GM12872 (cell line): Measurements from ENCODE around the gene NUP93.

ENCODE experiments used
- TF ChIP-seq, protein P1 (sequence below): IDR thresholded peaks from 3 replicates; pipeline ENCODE4 v1.5.1; 2011; ENCODE audit warnings: low read depth, mild to moderate bottlenecking, low read length, moderate library complexity; ENCODE audit not compliant: insufficient read depth

Gene NUP93

GRCh38 chr16:56686758-56687157 lies 43.2 kb upstream of the NUP93 start:
- TF ChIP-seq, protein P1, sequence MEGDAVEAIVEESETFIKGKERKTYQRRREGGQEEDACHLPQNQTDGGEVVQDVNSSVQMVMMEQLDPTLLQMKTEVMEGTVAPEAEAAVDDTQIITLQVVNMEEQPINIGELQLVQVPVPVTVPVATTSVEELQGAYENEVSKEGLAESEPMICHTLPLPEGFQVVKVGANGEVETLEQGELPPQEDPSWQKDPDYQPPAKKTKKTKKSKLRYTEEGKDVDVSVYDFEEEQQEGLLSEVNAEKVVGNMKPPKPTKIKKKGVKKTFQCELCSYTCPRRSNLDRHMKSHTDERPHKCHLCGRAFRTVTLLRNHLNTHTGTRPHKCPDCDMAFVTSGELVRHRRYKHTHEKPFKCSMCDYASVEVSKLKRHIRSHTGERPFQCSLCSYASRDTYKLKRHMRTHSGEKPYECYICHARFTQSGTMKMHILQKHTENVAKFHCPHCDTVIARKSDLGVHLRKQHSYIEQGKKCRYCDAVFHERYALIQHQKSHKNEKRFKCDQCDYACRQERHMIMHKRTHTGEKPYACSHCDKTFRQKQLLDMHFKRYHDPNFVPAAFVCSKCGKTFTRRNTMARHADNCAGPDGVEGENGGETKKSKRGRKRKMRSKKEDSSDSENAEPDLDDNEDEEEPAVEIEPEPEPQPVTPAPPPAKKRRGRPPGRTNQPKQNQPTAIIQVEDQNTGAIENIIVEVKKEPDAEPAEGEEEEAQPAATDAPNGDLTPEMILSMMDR: no peak

DNA sequence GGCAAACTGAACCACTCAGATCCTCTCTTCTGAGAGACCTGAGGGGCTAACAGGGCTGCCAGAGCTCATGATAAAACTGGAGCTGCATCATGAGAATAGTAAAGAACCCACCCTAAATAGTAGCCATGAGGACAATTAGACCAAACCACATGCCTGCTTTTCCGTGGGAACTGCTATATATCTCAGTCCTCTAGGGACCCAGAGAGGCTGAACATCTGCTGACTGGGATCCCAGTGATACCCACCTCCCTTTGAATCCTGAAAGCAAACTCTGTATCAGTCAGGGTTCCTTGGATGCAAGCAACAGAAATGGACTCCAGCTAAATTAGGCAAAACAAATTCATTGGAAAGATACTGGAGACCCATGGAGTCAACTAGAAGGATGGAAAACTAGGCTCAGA lies 41.2 kb upstream of the NUP93 start:
- TF ChIP-seq, protein P1: no peak

DNA sequence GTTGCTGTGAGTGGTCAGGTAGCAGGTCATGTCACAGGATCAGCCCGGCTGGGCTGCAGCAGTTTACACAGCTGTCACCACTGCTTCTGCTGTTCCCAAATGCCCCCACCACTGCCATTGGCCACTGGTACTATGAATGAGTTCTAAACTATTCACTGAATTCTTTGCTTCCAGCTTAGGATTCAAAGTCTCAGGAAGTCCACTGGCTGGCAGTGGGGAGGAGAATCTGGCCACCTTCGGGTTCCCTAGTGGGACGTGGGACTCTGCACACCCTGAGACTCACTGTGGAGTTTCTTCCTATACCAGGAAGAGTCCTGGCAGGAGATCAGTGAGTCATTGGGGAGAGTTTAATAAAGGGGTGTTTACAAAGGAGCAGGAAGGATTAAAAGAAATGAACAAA lies 40.8 kb upstream of the NUP93 start:
- TF ChIP-seq, protein P1: no peak

DNA sequence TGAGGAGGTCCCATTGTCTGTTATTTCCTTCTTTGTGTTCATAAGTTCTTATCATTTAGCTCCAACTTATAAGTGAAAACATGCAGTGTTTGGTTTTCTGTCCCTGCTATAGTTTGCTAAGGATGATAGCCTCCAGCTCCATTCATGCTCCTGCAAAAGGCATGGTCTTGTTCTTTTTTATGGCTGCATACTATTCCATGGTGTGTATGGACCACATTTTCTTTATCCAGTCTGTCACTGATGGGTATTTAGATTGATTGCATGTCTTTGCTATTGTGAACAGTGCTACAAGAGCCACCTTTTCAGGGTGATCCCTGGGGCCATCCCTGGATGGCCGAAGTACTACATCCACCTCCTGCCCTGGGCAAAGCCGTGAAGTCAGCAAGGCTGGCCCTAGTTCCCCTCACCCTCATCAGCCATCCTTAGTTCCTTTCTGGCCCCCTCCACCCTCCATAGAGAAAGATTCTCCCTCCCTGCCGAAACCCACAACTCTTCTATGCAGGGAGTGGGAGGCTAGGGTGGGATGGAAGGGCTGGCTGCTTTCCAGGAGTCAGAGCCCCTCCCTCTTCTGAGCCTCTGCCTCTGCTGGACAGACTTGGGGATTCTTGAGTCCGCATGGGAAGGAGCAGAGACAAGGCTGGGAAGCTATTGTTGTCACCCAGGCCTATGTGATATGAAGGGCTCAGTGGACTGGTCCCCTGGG lies 39.4 kb upstream of the NUP93 start:
- TF ChIP-seq, protein P1: no peak

- TF ChIP-seq, protein P1: no peak
These were observed 38.0 kb upstream of the NUP93 start for GRCh38 chr16:56691885-56692284.

DNA sequence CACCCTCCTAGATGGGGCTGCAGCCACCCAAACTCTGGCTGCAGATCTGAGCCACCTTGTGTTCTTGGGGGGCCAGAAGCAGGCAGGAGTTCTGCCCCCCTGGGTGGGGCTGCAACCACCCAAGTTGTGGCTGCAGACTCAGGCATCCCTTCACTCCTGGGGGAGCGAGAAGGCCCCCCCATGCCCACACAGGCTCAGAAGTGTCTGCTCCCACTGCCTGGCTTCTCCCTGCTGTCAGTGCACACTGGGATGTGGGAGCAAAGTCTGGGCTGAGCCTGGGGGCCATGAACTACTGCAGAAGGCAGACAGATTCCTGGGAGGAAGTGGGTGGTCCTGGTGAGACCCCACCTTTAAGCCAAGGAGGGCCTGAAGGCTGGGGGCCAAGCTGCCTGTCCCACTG lies 34.7 kb upstream of the NUP93 start:
- TF ChIP-seq, protein P1: no peak

DNA sequence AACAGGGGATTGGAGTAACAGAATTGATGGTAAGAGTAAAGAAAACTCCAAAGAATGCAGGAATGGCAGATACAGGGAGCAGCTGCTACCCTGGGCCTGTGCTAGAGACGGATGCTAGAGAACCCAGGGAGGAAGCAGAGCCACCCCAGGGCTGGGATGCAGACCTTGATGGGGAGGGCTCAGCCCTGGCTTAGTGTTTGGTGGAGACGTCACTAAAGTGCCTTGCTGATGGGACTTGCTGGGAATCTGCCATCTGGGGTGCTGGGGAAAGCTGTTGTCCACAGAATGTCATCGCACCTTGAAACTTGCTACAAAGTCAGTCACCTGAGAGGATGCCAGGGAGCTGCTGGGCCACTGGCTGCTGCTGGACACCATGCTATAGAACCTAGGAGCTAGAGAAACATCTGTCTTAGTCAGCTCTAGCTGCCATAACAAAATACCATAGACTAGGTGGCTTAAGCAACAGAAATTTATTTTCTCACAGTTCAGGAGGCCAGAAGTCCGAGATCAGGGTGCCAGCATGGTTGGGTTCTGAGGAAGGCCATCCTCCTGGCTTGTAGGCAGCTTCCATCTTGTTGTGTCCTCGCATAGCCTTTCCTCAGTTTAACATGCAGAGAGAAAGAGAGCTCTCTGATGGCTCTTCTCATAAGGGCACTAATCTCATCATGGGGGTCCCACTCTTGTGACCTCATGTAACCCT lies 32.3 kb upstream of the NUP93 start:
- TF ChIP-seq, protein P1: no peak
